Mesenchymal stem cell (in vitro differentiated cells and primary cell): Measurements from ENCODE around the gene FRMD4A.

Source experiments
- DNase-seq: peaks from one replicate; pipeline ENCODE4 v3.0.0-alpha.2; 2013
- H2AFZ ChIP-seq: one replicate; pipeline ENCODE4 v1.6.1; 2013; ENCODE audit warnings: low read depth, mild to moderate bottlenecking, control low read depth, inconsistent platforms, low read length, moderate library complexity
- H2AK5ac ChIP-seq: 2 replicates; pipeline ENCODE4 v1.6.1; 2013; ENCODE audit warnings: low read length, moderate library complexity, mild to moderate bottlenecking, inconsistent platforms; ENCODE audit not compliant: severe bottlenecking
- H2BK120ac ChIP-seq: one replicate; pipeline ENCODE4 v1.6.1; 2013; ENCODE audit warnings: low read depth, mild to moderate bottlenecking, inconsistent platforms, low read length, moderate library complexity
- H2BK12ac ChIP-seq, 2 experiments: one replicate each; pipeline ENCODE4 v1.6.1; 2013; ENCODE audit warnings: inconsistent platforms in 2 of 2, low read length in 2 of 2, mild to moderate bottlenecking in 2 of 2, moderate library complexity in 2 of 2, control low read depth in 1 of 2
- H2BK15ac ChIP-seq: one replicate; pipeline ENCODE4 v1.6.1; 2013; ENCODE audit warnings: mild to moderate bottlenecking, low read depth, inconsistent platforms; ENCODE audit not compliant: poor library complexity, severe bottlenecking
- H2BK5ac ChIP-seq: 2 replicates; pipeline ENCODE4 v1.6.1; 2013; ENCODE audit warnings: low read depth, mild to moderate bottlenecking, low read length, control low read depth, inconsistent platforms; ENCODE audit not compliant: poor library complexity, severe bottlenecking
- H3K14ac ChIP-seq, 2 experiments: one replicate each; pipeline ENCODE4 v1.6.1; 2013; ENCODE audit warnings: inconsistent platforms in 2 of 2, low read length in 2 of 2, control low read depth in 1 of 2, mild to moderate bottlenecking in 1 of 2, moderate library complexity in 1 of 2
- H3K18ac ChIP-seq, 2 experiments: one replicate each; pipeline ENCODE4 v1.6.1; 2013; ENCODE audit warnings: inconsistent platforms in 2 of 2, low read length in 2 of 2, control low read depth in 1 of 2, low read depth in 1 of 2, mild to moderate bottlenecking in 1 of 2
- H3K23ac ChIP-seq, 2 experiments: one replicate each; pipeline ENCODE4 v1.6.1; 2013; ENCODE audit warnings: inconsistent platforms in 2 of 2, low read length in 2 of 2, mild to moderate bottlenecking in 2 of 2, moderate library complexity in 2 of 2, control low read depth in 1 of 2
- H3K27ac ChIP-seq: 2 replicates; pipeline ENCODE4 v1.5.1; 2013; ENCODE audit warnings: mild to moderate bottlenecking, moderate library complexity, low read length, control low read depth, inconsistent platforms; ENCODE audit not compliant: poor library complexity, severe bottlenecking
- H3K27me3 ChIP-seq, 2 experiments: 2 replicates each; pipeline versions ENCODE4 v1.6.1 to v1.7.0; 2013; ENCODE audit warnings: low read length in 2 of 2, mild to moderate bottlenecking in 2 of 2, moderate library complexity in 2 of 2, control low read depth in 1 of 2, inconsistent platforms in 1 of 2; ENCODE audit not compliant: control insufficient read depth in 1 of 2, insufficient read depth in 1 of 2
- H3K36me3 ChIP-seq, 2 experiments: 2 replicates each; pipeline versions ENCODE4 v1.6.1 to v1.7.0; 2013; ENCODE audit warnings: low read length in 2 of 2, control low read depth in 1 of 2, inconsistent platforms in 1 of 2, low read depth in 1 of 2, mild to moderate bottlenecking in 1 of 2; ENCODE audit not compliant: insufficient read depth in 2 of 2, control insufficient read depth in 1 of 2
- H3K4ac ChIP-seq, 2 experiments: one replicate each; pipeline ENCODE4 v1.6.1; 2013; ENCODE audit warnings: inconsistent platforms in 2 of 2, low read length in 2 of 2, mild to moderate bottlenecking in 2 of 2, moderate library complexity in 2 of 2, control low read depth in 1 of 2, low read depth in 1 of 2
- H3K4me1 ChIP-seq: 2 replicates; pipeline ENCODE4 v1.6.1; 2013; ENCODE audit warnings: low read depth, low read length, control low read depth; ENCODE audit not compliant: control insufficient read depth, insufficient read depth
- H3K4me2 ChIP-seq: 2 replicates; pipeline ENCODE4 v1.6.1; 2013; ENCODE audit warnings: low read length, mild to moderate bottlenecking, inconsistent platforms; ENCODE audit not compliant: poor library complexity, severe bottlenecking
- H3K4me3 ChIP-seq, 2 experiments: 2 replicates each; pipeline versions ENCODE4 v1.5.1 to v1.7.0; 2013; ENCODE audit warnings: low read length in 2 of 2, mild to moderate bottlenecking in 2 of 2, control low read depth in 1 of 2, low read depth in 1 of 2; ENCODE audit not compliant: insufficient read depth in 1 of 2
- H3K79me1 ChIP-seq: replicated peaks from 2 replicates; pipeline ENCODE4 v1.6.1; 2013; ENCODE audit warnings: mild to moderate bottlenecking, control low read depth, low read length, inconsistent platforms; ENCODE audit not compliant: poor library complexity, severe bottlenecking
- H3K9ac ChIP-seq: 2 replicates; pipeline ENCODE4 v1.7.0; 2013; ENCODE audit warnings: mild to moderate bottlenecking, low read length, moderate library complexity
- H3K9me3 ChIP-seq: 2 replicates; pipeline ENCODE4 v1.7.0; 2013; ENCODE audit warnings: mild to moderate bottlenecking, low read length; ENCODE audit not compliant: control insufficient read depth
- H4K8ac ChIP-seq: one replicate; pipeline ENCODE4 v1.6.1; 2013; ENCODE audit warnings: inconsistent platforms, mild to moderate bottlenecking, low read length, moderate library complexity
- H4K91ac ChIP-seq: one replicate; pipeline ENCODE4 v1.6.1; 2013; ENCODE audit warnings: mild to moderate bottlenecking, low read length, inconsistent platforms
- WGBS: methylation state at CpG from one replicate; pipeline ENCODE4 v1.1.7; 2013; ENCODE audit warnings: mixed read lengths; 5-methylcytosine and 5-hydroxymethylcytosine counted together

The FRMD4A gene

GRCh38 chr10:14184841-14185315 lies 145.8 kb downstream of the FRMD4A start:
- H4K8ac ChIP-seq, result no peak overlapping the region
- H3K4me2 ChIP-seq, result no peak overlapping the region
- H2AK5ac ChIP-seq, result no peak overlapping the region
- peaks cover 4 to 69% of the 10 kb centered on the region in 2 experiments for H3K27me3 ChIP-seq
- H2BK120ac ChIP-seq, result no peak overlapping the region
- H3K14ac ChIP-seq, result no peak overlapping the region
- H2AFZ ChIP-seq, result no peak overlapping the region
- H4K91ac ChIP-seq, result no peak overlapping the region
- peak; percentile 51 for DNase-seq
- no peak overlapping the region for H3K18ac ChIP-seq
- no peaks in the 10 kb centered on the region for H3K79me1 ChIP-seq
- no peak overlapping the region for H3K23ac ChIP-seq
- no peak overlapping the region for H3K4ac ChIP-seq
- peaks cover 2% of the 10 kb centered on the region for H3K4me1 ChIP-seq
- H3K36me3 ChIP-seq, result no peaks in the 10 kb centered on the region
- H2BK15ac ChIP-seq, result no peak overlapping the region
- no peaks in the 10 kb centered on the region for H3K9me3 ChIP-seq
- no peak overlapping the region for H3K9ac ChIP-seq
- no peak overlapping the region for H2BK5ac ChIP-seq
- H2BK12ac ChIP-seq, result no peak overlapping the region
- peak overlapping the region; percentile 13 for H3K27ac ChIP-seq
- no peak overlapping the region for H3K4me3 ChIP-seq
- WGBS, result 84% methylated on average over 11 of the region's 11 CpGs

- H2BK120ac ChIP-seq, result no peak overlapping the region
- no peak overlapping the region for H2BK5ac ChIP-seq
- WGBS, result 72% methylated on average over 3 of the region's 4 CpGs
- no peak overlapping the region for H3K18ac ChIP-seq
- no peak overlapping the region for H2AFZ ChIP-seq
- H3K4me3 ChIP-seq, result no peak overlapping the region
- H3K4me2 ChIP-seq, result no peak overlapping the region
- H2AK5ac ChIP-seq, result no peak overlapping the region
- peaks cover 2% of the 10 kb centered on the region for H3K4me1 ChIP-seq
- no peak overlapping the region for H2BK12ac ChIP-seq
- no peak overlapping the region for H3K23ac ChIP-seq
- no peaks in the 10 kb centered on the region for H3K9me3 ChIP-seq
- H3K14ac ChIP-seq, result no peak overlapping the region
- H3K79me1 ChIP-seq, result no peaks in the 10 kb centered on the region
- no peak overlapping the region for H3K27ac ChIP-seq
- no peak overlapping the region for H3K4ac ChIP-seq
- peaks cover 4 to 69% of the 10 kb centered on the region in 2 experiments for H3K27me3 ChIP-seq
- no peak overlapping the region for H4K91ac ChIP-seq
- H2BK15ac ChIP-seq, result no peak overlapping the region
- H3K9ac ChIP-seq, result no peak overlapping the region
- no peak for DNase-seq
- no peak overlapping the region for H4K8ac ChIP-seq
- H3K36me3 ChIP-seq, result no peaks in the 10 kb centered on the region
These were observed 147.9 kb downstream of the FRMD4A start for GRCh38 chr10:14182781-14183180.

- Histone ChIP-seq H3K27me3 (peaks cover 4 to 72% of the 10 kb centered on the region in 2 experiments), H4K91ac (no peak overlapping the region), H2BK12ac (no peak overlapping the region), H3K4ac (no peak overlapping the region), H3K14ac (no peak overlapping the region), H3K23ac (no peak overlapping the region), H3K4me3 (no peak overlapping the region), H2BK120ac (no peak overlapping the region), H3K4me2 (no peak overlapping the region), H3K18ac (no peak overlapping the region), H3K9ac (no peak overlapping the region), H2AK5ac (no peak overlapping the region), H3K4me1 (peaks cover 2% of the 10 kb centered on the region), H2BK15ac (no peak overlapping the region), H3K27ac (no peak overlapping the region), H4K8ac (no peak overlapping the region), H3K9me3 (no peaks in the 10 kb centered on the region), H3K79me1 (no peaks in the 10 kb centered on the region), H2BK5ac (no peak overlapping the region), H3K36me3 (no peaks in the 10 kb centered on the region), H2AFZ (no peak overlapping the region)
- no peak for DNase-seq
- WGBS, result 95% methylated on average over 2 of the region's 3 CpGs
These were observed 149.2 kb downstream of the FRMD4A start for GRCh38 chr10:14181567-14181936.

- Histone ChIP-seq H3K4ac (no peak overlapping the region), H3K4me3 (no peak overlapping the region), H3K23ac (no peak overlapping the region), H2BK15ac (no peak overlapping the region), H2AK5ac (no peak overlapping the region), H2BK120ac (no peak overlapping the region), H3K4me2 (no peak overlapping the region), H3K79me1 (no peaks in the 10 kb centered on the region), H3K27me3 (peaks cover 4 to 71% of the 10 kb centered on the region in 2 experiments), H3K14ac (no peak overlapping the region), H3K27ac (no peak overlapping the region), H2BK5ac (no peak overlapping the region), H2BK12ac (no peak overlapping the region), H3K9ac (no peak overlapping the region), H3K4me1 (peaks cover 2% of the 10 kb centered on the region), H4K8ac (no peak overlapping the region), H4K91ac (no peak overlapping the region), H2AFZ (no peak overlapping the region), H3K18ac (no peak overlapping the region), H3K9me3 (no peaks in the 10 kb centered on the region), H3K36me3 (no peaks in the 10 kb centered on the region)
- 72% methylated on average over 12 of the region's 13 CpGs for WGBS
- no peak for DNase-seq
These were observed 149.7 kb downstream of the FRMD4A start for GRCh38 chr10:14180911-14181566.
